H1 (cell line): ENCODE measurements around the gene ISG15. TPM values are rescaled to one million over a fixed set of nuclear protein-coding genes. Genes with fewer than 3 reads are reported as not detected.
A peak's percentile ranks its signal among the peaks of the same experiment; 100 is the strongest.

Experiments
- ATF3 ChIP-seq: IDR thresholded peaks from 2 replicates; pipeline ENCODE4 v1.6.1; 2011; ENCODE audit warnings: low read depth, mild to moderate bottlenecking, low read length; ENCODE audit not compliant: insufficient read depth
- BCL11A ChIP-seq, 2 experiments: IDR thresholded peaks; one replicate each; pipeline ENCODE4 v1.6.1; 2011; ENCODE audit warnings: low read depth in 2 of 2, low read length in 2 of 2, mild to moderate bottlenecking in 2 of 2
- CHD2 ChIP-seq: IDR thresholded peaks from 2 replicates; pipeline ENCODE4 v1.6.1; 2012; ENCODE audit warnings: low read length, improper control_type of control experiment
- CREB1 ChIP-seq: IDR thresholded peaks from 2 replicates; pipeline ENCODE4 v1.6.1; 2012; ENCODE audit warnings: inconsistent platforms
- CTBP2 ChIP-seq: IDR thresholded peaks from 2 replicates; pipeline ENCODE4 v1.7.0; 2011; ENCODE audit warnings: borderline replicate concordance, mild to moderate bottlenecking, moderate library complexity, mixed read lengths, low read length; ENCODE audit not compliant: insufficient read depth, insufficient read length
- EZH2 ChIP-seq: fragments of 200-600 bp; sonication (generic); IDR thresholded peaks from 2 replicates; pipeline ENCODE4 v1.7.1; 2012; ENCODE audit warnings: low read depth, mild to moderate bottlenecking, moderate library complexity, low read length, inconsistent platforms; ENCODE audit not compliant: severe bottlenecking
- GABPA ChIP-seq: IDR thresholded peaks from 2 replicates; pipeline ENCODE4 v1.6.1; 2011; ENCODE audit warnings: mild to moderate bottlenecking, low read length, moderate library complexity, borderline replicate concordance; ENCODE audit not compliant: insufficient read depth
- HDAC2 ChIP-seq, 2 experiments: fragments of 300-600 bp in 1 of 2; sonication (generic) in 1 of 2; IDR thresholded peaks; 2 replicates each; pipeline ENCODE4 v1.6.1; 2011 to 2012; ENCODE audit warnings: low read depth in 2 of 2, low read length in 2 of 2, mild to moderate bottlenecking in 2 of 2, moderate library complexity in 2 of 2, borderline replicate concordance in 1 of 2, inconsistent platforms in 1 of 2
- MAFK ChIP-seq: IDR thresholded peaks from 2 replicates; pipeline ENCODE4 v1.6.1; 2012; ENCODE audit warnings: low read depth, mild to moderate bottlenecking, improper control_type of control experiment, low read length
- PHF8 ChIP-seq: fragments of 200-600 bp; sonication (generic); conservative IDR thresholded peaks from 2 replicates; pipeline ENCODE4 v1.7.1; 2012; ENCODE audit warnings: low read depth, mild to moderate bottlenecking, inconsistent platforms, low read length, moderate library complexity
- POLR2A ChIP-seq, 2 experiments: IDR thresholded peaks; 1 replicate in 1 of 2; 2 replicates in 1 of 2; pipeline ENCODE4 v1.6.1; 2011; ENCODE audit warnings: low read depth in 2 of 2, low read length in 2 of 2, mild to moderate bottlenecking in 2 of 2; ENCODE audit errors: control extremely low read depth in 1 of 2
- RNF2 ChIP-seq: fragments of 200-900, 300-1000 bp; sonication (generic); IDR thresholded peaks from 2 replicates; pipeline ENCODE4 v1.7.1; 2016; ENCODE audit warnings: borderline replicate concordance, low read depth, mild to moderate bottlenecking, antibody characterized with exemption, low read length; ENCODE audit not compliant: poor library complexity, severe bottlenecking; ENCODE audit errors: missing control alignments
- SIN3A ChIP-seq, 2 experiments: IDR thresholded peaks in 1 of 2; conservative IDR thresholded peaks in 1 of 2; 2 replicates each; pipeline ENCODE4 v1.6.1; 2011 to 2012; ENCODE audit warnings: low read length in 2 of 2, improper control_type of control experiment in 1 of 2, low read depth in 1 of 2, mild to moderate bottlenecking in 1 of 2
- SIRT6 ChIP-seq: IDR thresholded peaks from one replicate; pipeline ENCODE4 v1.7.1; 2012; ENCODE audit warnings: low read length, inconsistent platforms
- SP2 ChIP-seq: IDR thresholded peaks from 2 replicates; pipeline ENCODE4 v1.6.1; 2012; ENCODE audit warnings: mild to moderate bottlenecking, low read length, inconsistent platforms
- SUZ12 ChIP-seq: fragments of 200-600 bp; sonication (generic); IDR thresholded peaks from 2 replicates; pipeline ENCODE4 v1.6.1; 2012; ENCODE audit warnings: mild to moderate bottlenecking, inconsistent platforms, low read length, moderate library complexity, mixed read lengths
- TAF1 ChIP-seq: IDR thresholded peaks from 2 replicates; pipeline ENCODE4 v1.6.1; 2011; ENCODE audit warnings: mild to moderate bottlenecking, low read depth, low read length
- TCF12 ChIP-seq: IDR thresholded peaks from 2 replicates; pipeline ENCODE4 v1.6.1; 2011; ENCODE audit warnings: low read depth, mild to moderate bottlenecking, low read length
- TEAD4 ChIP-seq: IDR thresholded peaks from 2 replicates; pipeline ENCODE4 v1.6.1; 2012; ENCODE audit warnings: low read depth, low read length, inconsistent platforms, mixed read lengths
- polyA plus RNA-seq, 7 experiments: library from polyadenylated mRNA; depleted of rRNA in 3 of 7; stranded (reverse) in 5 of 7; unstranded in 2 of 7; fragments of >200 nt in 5 of 7; fragments of 200-250 nt in 2 of 7; gene quantifications; 1 replicate in 5 of 7; 2 replicates in 1 of 7; 4 replicates in 1 of 7; pipeline versions ENCODE4 v1.2.1 to v1.2.3, GENCODE V29; 2011 to 2013; ENCODE audit warnings: missing spikeins in 2 of 7, mixed read lengths in 2 of 7
- total RNA-seq: library from RNA; stranded (reverse); fragmentation: NEBNext Ultra II Directional; extraction: Animal tissue kit (Norgen Biotek cat#: 25700); gene quantifications from 2 replicates; pipeline ENCODE4 v1.2.1, GENCODE V29; 2021

Gene ISG15
- total and polyA plus RNA-seq, 2 of the 8 experiments (the other 6 are each of a cell fraction or from before 2014, with no cell fraction given) = 29.3 to 121 TPM

DNA sequence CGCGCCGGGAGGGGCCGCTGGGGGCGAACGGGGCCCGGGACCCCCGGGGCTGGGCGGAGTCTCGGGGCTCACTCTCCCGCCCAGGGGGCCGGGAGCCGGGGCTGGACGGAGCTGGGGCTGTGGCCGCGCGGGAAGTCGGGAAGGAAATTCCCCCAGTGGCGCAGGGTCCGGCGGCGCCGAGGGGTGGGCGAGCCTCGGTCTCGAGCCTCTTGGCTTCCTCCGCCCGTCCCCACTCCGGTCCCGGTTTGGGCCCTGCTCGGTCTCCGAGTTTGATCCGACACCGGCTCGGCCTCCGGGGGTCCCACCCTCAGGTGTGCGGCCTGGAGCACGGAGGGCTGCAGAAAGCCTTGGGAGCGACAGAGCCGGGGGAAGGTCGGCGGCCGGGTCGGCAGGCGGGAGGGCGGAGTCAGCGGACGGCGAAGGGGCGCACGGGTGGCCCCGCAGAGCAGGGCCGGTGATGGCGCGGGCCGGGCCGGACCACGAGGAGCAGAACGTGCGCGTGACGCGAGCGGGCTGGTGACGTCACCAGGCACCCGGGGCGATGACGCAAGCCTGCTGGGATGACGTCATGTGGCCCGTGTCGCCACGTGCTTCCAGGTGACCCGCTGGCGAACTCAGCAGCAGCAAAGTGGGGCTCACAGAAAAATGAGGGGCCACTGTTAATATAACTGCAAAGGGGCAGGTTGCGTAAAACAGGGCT lies 12.8 kb upstream of the ISG15 start (continued):
- TF ChIP-seq POLR2A (IDR thresholded peaks at IDR 0.05; ENCODE audit: control extremely low read depth in 1 of 2, low read depth in 2 of 2, low read length in 2 of 2) = no peak
- peak; percentile 100 for TF ChIP-seq CREB1
- 0 out of 2 replicates have a peak, but pooled peaks have one; percentile 38 for TF ChIP-seq TAF1
- no peak for TF ChIP-seq CHD2
- TF ChIP-seq BCL11A (IDR thresholded peaks at IDR 0.05; ENCODE audit: low read depth in 2 of 2, low read length in 2 of 2) = no peak
- TF ChIP-seq HDAC2 (IDR thresholded peaks at IDR 0.05; ENCODE audit: borderline replicate concordance in 1 of 2, low read depth in 2 of 2, low read length in 2 of 2) = 0 out of 4 replicates have a peak, but pooled peaks of 1 of the 2 experiments have one; percentile 16
- no peak for TF ChIP-seq SUZ12
- TF ChIP-seq SIN3A (conservative IDR thresholded peaks at IDR 0.05 in 1 of 2, IDR thresholded peaks at IDR 0.05 in 1 of 2; ENCODE audit: low read depth in 1 of 2, low read length in 2 of 2) = no peak
- no peak for TF ChIP-seq TEAD4
- no peak for TF ChIP-seq PHF8
- TF ChIP-seq TCF12 = no peak
- no peak for TF ChIP-seq CTBP2
- TF ChIP-seq RNF2 = no peak
- TF ChIP-seq MAFK = no peak
- TF ChIP-seq EZH2 = no peak
- TF ChIP-seq SIRT6 = no peak
- TF ChIP-seq ATF3 = peak; percentile 67
- no peak for TF ChIP-seq GABPA
- TF ChIP-seq SP2 = no peak
